PC-3 (cell line): ENCODE measurements around the gene MIB1. TPM values are rescaled to one million over a fixed set of nuclear protein-coding genes. Genes with fewer than 3 reads are reported as not detected.

ENCODE experiments used
- ATAC-seq: fragments of 200-7000 bp; cut with Tn5 transposase; 2 replicates; pipeline ENCODE4 v1.9.1; 2020; ENCODE audit warnings: mild to moderate bottlenecking, moderate library complexity
- BruUV-seq: library from RNA; stranded (reverse); fragments of 400-500 nt; replicated peaks from 2 replicates; lab custom pipeline; 2021; lab: Mats Ljungman, UMichigan
- CTCF ChIA-PET: fragments of 300-600 bp; sonication (Branson Sonifier 250); formaldehyde crosslinking; loops from one replicate; lab custom pipeline; 2022; ENCODE audit warnings: antibody characterized with exemption; lab: Charles Lee
- POLR2A ChIA-PET: fragments of 300-600 bp; sonication (Branson Sonifier 250); formaldehyde crosslinking; loops from one replicate; lab custom pipeline; 2022; ENCODE audit warnings: antibody characterized with exemption; ENCODE audit not compliant: unreplicated experiment; lab: Charles Lee
- DNase-seq: peaks from one replicate; pipeline ENCODE4 v3.0.0-alpha.2; 2015
- H2AFZ ChIP-seq: fragments of 300-600 bp; sonication (generic); 2 replicates; pipeline ENCODE4 v1.6.0; 2016; ENCODE audit warnings: antibody characterized with exemption, low read length
- H3F3A ChIP-seq: fragments of 300-600 bp; sonication (generic); one replicate; pipeline ENCODE4 v1.6.0; 2017; ENCODE audit warnings: antibody characterized with exemption, low read length, control low read depth, mild to moderate bottlenecking; ENCODE audit not compliant: unreplicated experiment
- H3K27ac ChIP-seq: fragments of 300-600 bp; sonication (generic); 2 replicates; pipeline ENCODE4 v1.5.1; 2016; ENCODE audit warnings: mild to moderate bottlenecking, low read length
- H3K27me3 ChIP-seq: fragments of 300-600 bp; sonication (generic); 2 replicates; pipeline ENCODE4 v1.6.1; 2016; ENCODE audit warnings: low read length, mixed read lengths
- H3K36me3 ChIP-seq: fragments of 300-600 bp; sonication (generic); 2 replicates; pipeline ENCODE4 v1.6.1; 2016; ENCODE audit warnings: low read depth, mixed run types, low read length, mixed read lengths
- H3K4me1 ChIP-seq: fragments of 300-600 bp; sonication (generic); 2 replicates; pipeline ENCODE4 v1.5.1; 2016; ENCODE audit warnings: low read length; ENCODE audit not compliant: insufficient read depth
- H3K4me2 ChIP-seq: fragments of 300-600 bp; sonication (generic); 2 replicates; pipeline ENCODE4 v1.6.0; 2016; ENCODE audit warnings: low read length
- H3K4me3 ChIP-seq: fragments of 300-600 bp; sonication (generic); 2 replicates; pipeline ENCODE4 v1.5.1; 2016; ENCODE audit warnings: mild to moderate bottlenecking, low read length, mixed read lengths
- H3K79me2 ChIP-seq: fragments of 300-600 bp; sonication (generic); 2 replicates; pipeline ENCODE4 v1.6.1; 2017; ENCODE audit warnings: low read length, mixed read lengths
- H3K9ac ChIP-seq: fragments of 300-600 bp; sonication (generic); 2 replicates; pipeline ENCODE4 v1.6.0; 2016; ENCODE audit warnings: mild to moderate bottlenecking, low read length
- H3K9me2 ChIP-seq: fragments of 300-600 bp; sonication (generic); replicated peaks from 2 replicates; pipeline ENCODE4 v1.6.1; 2016; ENCODE audit warnings: mixed run types, low read length, mixed read lengths
- H3K9me3 ChIP-seq: fragments of 300-600 bp; sonication (generic); 2 replicates; pipeline ENCODE4 v1.6.1; 2016; ENCODE audit warnings: low read length, mixed read lengths
- H4K20me1 ChIP-seq: fragments of 300-600 bp; sonication (generic); 2 replicates; pipeline ENCODE4 v1.6.1; 2016; ENCODE audit warnings: low read length, mixed read lengths
- CTCF ChIP-seq: fragments of 300-600 bp; sonication (generic); conservative IDR thresholded peaks from 2 replicates; pipeline ENCODE4 v1.5.1; 2017; ENCODE audit warnings: antibody characterized with exemption, low read depth, mild to moderate bottlenecking, low read length
- EZH2 ChIP-seq: fragments of 300-600 bp; sonication (generic); IDR thresholded peaks from one replicate; pipeline ENCODE4 v1.6.1; 2017; ENCODE audit warnings: antibody characterized with exemption, mild to moderate bottlenecking, low read length; ENCODE audit not compliant: unreplicated experiment
- EZH2phosphoT487 ChIP-seq: fragments of 300-600 bp; sonication (generic); IDR thresholded peaks from 2 replicates; pipeline ENCODE4 v1.6.1; 2018; ENCODE audit warnings: mild to moderate bottlenecking, antibody characterized with exemption, low read length, borderline replicate concordance
- intact Hi-C: fragments of 100-400 bp; cut with micrococcal nuclease; formaldehyde crosslinking; loops from 2 replicates; pipeline ENCODE4 v1.9.0; 2023
- total RNA-seq: library from RNA; depleted of rRNA; stranded (reverse); fragments of >200 nt; gene quantifications from 2 replicates; pipeline ENCODE4 v1.2.3, GENCODE V29; 2014

The MIB1 gene
- total RNA-seq, 1 experiment from 2014 or later: 25.1 TPM

- peaks cover 14% of the 10 kb centered on the region; the same call in 1 of the 2 replicates for H3K36me3 ChIP-seq
Measured at GRCh38 chr18:21857871-21858270, 117.3 kb downstream of the MIB1 start.

GRCh38 chr18:21858544-21858943 is 118.0 kb downstream of the MIB1 start:
- no peak overlapping the region for H3K4me3 ChIP-seq
- no peaks in the 10 kb centered on the region for H3K9me3 ChIP-seq
- no peaks in the 10 kb centered on the region for H4K20me1 ChIP-seq
- intact Hi-C loops: no loop called here
- POLR2A ChIA-PET: no interaction called here
- no peaks in the 10 kb centered on the region for H3K79me2 ChIP-seq
- H3F3A ChIP-seq: no peaks in the 10 kb centered on the region
- BruUV-seq: no TSS peak
- H3K27ac ChIP-seq: no peak overlapping the region
- no peaks in the 10 kb centered on the region for H3K27me3 ChIP-seq
- no peak overlapping the region for H3K4me2 ChIP-seq
- no peaks in the 10 kb centered on the region for H3K4me1 ChIP-seq
- TF ChIP-seq EZH2 (no peak), EZH2phosphoT487 (no peak), CTCF (no peak)
- DNase-seq: no peak
- no peak for ATAC-seq
- no peaks in the 10 kb centered on the region for H3K9me2 ChIP-seq
- no peak overlapping the region for H3K9ac ChIP-seq
- H3K36me3 ChIP-seq: peaks cover 14% of the 10 kb centered on the region; the same call in 1 of the 2 replicates
- CTCF ChIA-PET: no interaction called here
- H2AFZ ChIP-seq: no peak overlapping the region

More at GRCh38 chr18:21857871-21858270, 117.3 kb downstream of the MIB1 start:
- Histone ChIP-seq H3K79me2 (no peaks in the 10 kb centered on the region), H3K27ac (no peak overlapping the region), H2AFZ (no peak overlapping the region), H4K20me1 (no peaks in the 10 kb centered on the region), H3K9me3 (no peaks in the 10 kb centered on the region), H3K9me2 (no peaks in the 10 kb centered on the region), H3K4me3 (no peak overlapping the region), H3F3A (no peaks in the 10 kb centered on the region), H3K4me2 (no peak overlapping the region), H3K9ac (no peak overlapping the region), H3K27me3 (no peaks in the 10 kb centered on the region), H3K4me1 (no peaks in the 10 kb centered on the region)
- BruUV-seq: no TSS peak
- TF ChIP-seq CTCF (no peak), EZH2 (no peak), EZH2phosphoT487 (no peak)
- ChIA-PET CTCF (no interaction called here), POLR2A (no interaction called here)
- no peak for DNase-seq
- no peak for ATAC-seq
- intact Hi-C loops: no loop called here

DNA sequence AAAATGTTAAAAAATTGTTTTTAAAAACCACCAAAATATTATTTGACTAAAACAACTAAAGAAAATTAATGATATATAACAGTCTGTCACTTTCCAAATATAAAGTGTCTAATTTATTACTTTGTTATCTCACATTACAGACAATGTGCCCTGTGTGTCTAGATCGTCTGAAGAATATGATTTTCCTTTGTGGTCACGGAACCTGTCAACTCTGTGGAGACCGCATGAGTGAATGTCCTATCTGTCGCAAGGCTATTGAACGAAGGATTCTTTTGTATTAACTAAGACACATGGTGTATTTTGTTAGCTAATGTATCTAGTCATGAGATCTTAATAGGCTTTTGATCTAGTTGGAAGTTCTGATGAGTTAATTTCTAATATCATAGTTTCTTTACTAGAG is 123.8 kb downstream of the MIB1 start:
- intact Hi-C loops: no loop called here
- Histone ChIP-seq H3K9me2 (no peaks in the 10 kb centered on the region), H3K4me3 (no peak overlapping the region), H3K27ac (no peak overlapping the region), H3K9ac (no peak overlapping the region), H4K20me1 (no peaks in the 10 kb centered on the region), H3K4me1 (no peaks in the 10 kb centered on the region), H2AFZ (no peak overlapping the region), H3K79me2 (no peaks in the 10 kb centered on the region), H3F3A (no peaks in the 10 kb centered on the region), H3K27me3 (no peaks in the 10 kb centered on the region), H3K36me3 (peaks cover 8% of the 10 kb centered on the region; the same call in 1 of the 2 replicates), H3K4me2 (no peak overlapping the region), H3K9me3 (no peaks in the 10 kb centered on the region)
- ATAC-seq (no peak), DNase-seq (no peak)
- CTCF ChIA-PET: no interaction called here
- POLR2A ChIA-PET: no interaction called here
- no TSS peak for BruUV-seq
- no peak for TF ChIP-seq EZH2phosphoT487
- no peak for TF ChIP-seq CTCF
- TF ChIP-seq EZH2: no peak
